ENCODE results near the gene SPHK1.
"Not testable (repeated sequence)": the region's sequence is repeated elsewhere in the genome, so short reads cannot be mapped to it uniquely, and the experiment has no call there.

Gene SPHK1

GRCh38 chr17:76384222-76384986 lies at the start of gene SPHK1:
TSS of gene SPHK1 (plus strand) at chr17:76384609. CDS start at chr17:76385645, 1,036 bp downstream.
- DNase-seq = no peak

GRCh38 chr17:76335716-76336381 lies 48.6 kb upstream of the SPHK1 start:
- no peak for DNase-seq

GRCh38 chr17:76336756-76337412 lies 47.5 kb upstream of the SPHK1 start:
- DNase-seq = no peak

- DNase-seq = no peak
These were observed 47.0 kb upstream of the SPHK1 start for GRCh38 chr17:76337413-76337777.

- DNase-seq = no peak
These were observed 43.1 kb upstream of the SPHK1 start for GRCh38 chr17:76341301-76341700.

GRCh38 chr17:76343106-76343505 lies 41.3 kb upstream of the SPHK1 start:
- DNase-seq = no peak

- DNase-seq = no peak
These were observed 38.9 kb upstream of the SPHK1 start for GRCh38 chr17:76345377-76345974.

GRCh38 chr17:76346936-76347335 lies 37.5 kb upstream of the SPHK1 start:
- DNase-seq = not testable (repeated sequence)

GRCh38 chr17:76350463-76350862 lies 33.9 kb upstream of the SPHK1 start:
- no peak for DNase-seq

GRCh38 chr17:76351526-76352071 lies 32.8 kb upstream of the SPHK1 start:
- no peak for DNase-seq

- DNase-seq = no peak
These were observed 31.3 kb upstream of the SPHK1 start for GRCh38 chr17:76353004-76353598.

GRCh38 chr17:76353599-76354316 lies 30.7 kb upstream of the SPHK1 start, which contains the start of gene PRPSAP1:
TSS of gene PRPSAP1 (minus strand) at chr17:76353916. CDS start at chr17:76353703, 213 bp downstream.
- peak; percentile 39 for DNase-seq

GRCh38 chr17:76354317-76354729 lies 30.1 kb upstream of the SPHK1 start:
- DNase-seq = no peak

- no peak for DNase-seq
These were observed 29.6 kb upstream of the SPHK1 start for GRCh38 chr17:76354747-76355310.

GRCh38 chr17:76356803-76357456 lies 27.5 kb upstream of the SPHK1 start:
- DNase-seq = no peak

GRCh38 chr17:76357597-76358158 lies 26.7 kb upstream of the SPHK1 start:
- no peak for DNase-seq

- no peak for DNase-seq
These were observed 25.0 kb upstream of the SPHK1 start for GRCh38 chr17:76359375-76359774.

- not testable (repeated sequence) for DNase-seq
These were observed 24.6 kb upstream of the SPHK1 start for GRCh38 chr17:76359776-76360175.

- no peak for DNase-seq
These were observed 23.9 kb upstream of the SPHK1 start for GRCh38 chr17:76360461-76360860.

GRCh38 chr17:76363107-76363842 lies 21.1 kb upstream of the SPHK1 start:
- no peak for DNase-seq
